GM12878 (cell line): Measurements from ENCODE around the gene NFASC.

Source experiments
- CBX5 ChIP-seq: sonication (generic); IDR thresholded peaks from 2 replicates; pipeline ENCODE4 v1.6.1; 2016; ENCODE audit warnings: low read depth, moderate library complexity, mild to moderate bottlenecking, inconsistent platforms
- EP300 ChIP-seq, 2 experiments: fragments of 150-350 bp in 1 of 2; IDR thresholded peaks; 2 replicates each; pipeline ENCODE4 v1.6.1; 2011 to 2012; ENCODE audit warnings: low read depth in 2 of 2, low read length in 2 of 2, borderline replicate concordance in 1 of 2, improper control_type of control experiment in 1 of 2, inconsistent platforms in 1 of 2; ENCODE audit not compliant: control insufficient read depth in 1 of 2
- FOXM1 ChIP-seq: IDR thresholded peaks from 2 replicates; pipeline ENCODE4 v1.6.1; 2012; ENCODE audit warnings: low read depth, mild to moderate bottlenecking, inconsistent platforms, low read length, moderate library complexity
- MYC ChIP-seq: IDR thresholded peaks from 2 replicates; pipeline ENCODE4 v1.6.1; 2011; ENCODE audit warnings: mild to moderate bottlenecking, low read length, moderate library complexity, inconsistent platforms; ENCODE audit not compliant: insufficient read depth, insufficient replicate concordance, insufficient read length, severe bottlenecking
- PBX3 ChIP-seq: IDR thresholded peaks from 2 replicates; pipeline ENCODE4 v1.6.1; 2011; ENCODE audit warnings: mild to moderate bottlenecking, low read depth, low read length, moderate library complexity; ENCODE audit not compliant: insufficient replicate concordance
- POLR2AphosphoS5 ChIP-seq: IDR thresholded peaks from 2 replicates; pipeline ENCODE4 v1.6.1; 2011; ENCODE audit warnings: mild to moderate bottlenecking, low read length, inconsistent platforms
- REST ChIP-seq: IDR thresholded peaks from 2 replicates; pipeline ENCODE4 v1.6.1; 2012; ENCODE audit warnings: mild to moderate bottlenecking, low read depth, low read length
- SIX5 ChIP-seq: IDR thresholded peaks from 2 replicates; pipeline ENCODE4 v1.6.1; 2011; ENCODE audit warnings: mild to moderate bottlenecking, low read depth, low read length, moderate library complexity; ENCODE audit not compliant: severe bottlenecking
- SRF ChIP-seq, 2 experiments: IDR thresholded peaks; 2 replicates each; pipeline ENCODE4 v1.6.1; 2011; ENCODE audit warnings: low read depth in 2 of 2, low read length in 2 of 2, mild to moderate bottlenecking in 1 of 2, moderate library complexity in 1 of 2
- ZNF24 ChIP-seq: fragments of 450-650 bp; IDR thresholded peaks from 2 replicates; pipeline ENCODE4 v1.6.1; 2017; ENCODE audit warnings: antibody characterized with exemption, mild to moderate bottlenecking

GRCh38 chr1:205025239-205025638 lies 154.6 kb downstream of the NFASC start:
- TF ChIP-seq ZNF24: no peak
- no peak for TF ChIP-seq MYC
- TF ChIP-seq FOXM1: no peak
- no peak for TF ChIP-seq PBX3
- no peak for TF ChIP-seq SIX5
- no peak for TF ChIP-seq SRF (IDR thresholded peaks at IDR 0.05; ENCODE audit: low read depth in 2 of 2, low read length in 2 of 2)
- TF ChIP-seq CBX5: no peak
- TF ChIP-seq REST: no peak
- TF ChIP-seq POLR2AphosphoS5: no peak
- TF ChIP-seq EP300 (IDR thresholded peaks at IDR 0.05; ENCODE audit: borderline replicate concordance in 1 of 2, control insufficient read depth in 1 of 2, low read depth in 2 of 2, low read length in 2 of 2): no peak
